ENCODE measurements around the gene CDY2B.
"Not testable (repeated sequence)": the region's sequence is repeated elsewhere in the genome, so short reads cannot be mapped to it uniquely, and the experiment has no call there.

Gene CDY2B

GRCh38 chrY:17880120-17880519 is at the start of gene CDY2B:
Gene CDY2B, minus strand, starts transcription at chrY:17880220. Its CDS starts 328 bp downstream, at chrY:17879892.
- not testable (repeated sequence) for H3K27me3 ChIP-seq (ENCODE audit: insufficient read depth, low read depth, severe bottlenecking); H3K4me3 ChIP-seq (ENCODE audit: low read depth, low read length); H3K36me3 ChIP-seq; H3K9me3 ChIP-seq (ENCODE audit: severe bottlenecking); H3K27ac ChIP-seq; DNase-seq

GRCh38 chrY:17908009-17908408 is 28.0 kb upstream of the CDY2B start:
- H3K27ac ChIP-seq; H3K36me3 ChIP-seq; H3K27me3 ChIP-seq (ENCODE audit: insufficient read depth, low read depth, severe bottlenecking); H3K9me3 ChIP-seq (ENCODE audit: severe bottlenecking); H3K4me3 ChIP-seq (ENCODE audit: low read depth, low read length); DNase-seq: not testable (repeated sequence)

GRCh38 chrY:17907351-17907750 is 27.3 kb upstream of the CDY2B start:
- H3K4me3 ChIP-seq (ENCODE audit: low read depth, low read length); DNase-seq; H3K27me3 ChIP-seq (ENCODE audit: insufficient read depth, low read depth, severe bottlenecking); H3K36me3 ChIP-seq; H3K9me3 ChIP-seq (ENCODE audit: severe bottlenecking); H3K27ac ChIP-seq: not testable (repeated sequence)

- not testable (repeated sequence) for H3K9me3 ChIP-seq (ENCODE audit: severe bottlenecking); H3K27me3 ChIP-seq (ENCODE audit: insufficient read depth, low read depth, severe bottlenecking)
Observed at GRCh38 chrY:17881697-17882096, 1.7 kb upstream of the CDY2B start.

GRCh38 chrY:17876767-17877166 is 3.3 kb downstream of the CDY2B start:
- H3K4me3 ChIP-seq (ENCODE audit: low read depth, low read length); H3K27ac ChIP-seq; H3K36me3 ChIP-seq; H3K9me3 ChIP-seq (ENCODE audit: severe bottlenecking); DNase-seq; H3K27me3 ChIP-seq (ENCODE audit: insufficient read depth, low read depth, severe bottlenecking): not testable (repeated sequence)

More at GRCh38 chrY:17881697-17882096, 1.7 kb upstream of the CDY2B start:
- not testable (repeated sequence) for DNase-seq; H3K36me3 ChIP-seq; H3K27ac ChIP-seq; H3K4me3 ChIP-seq (ENCODE audit: low read depth, low read length)

- H3K9me3 ChIP-seq (ENCODE audit: severe bottlenecking); DNase-seq; H3K27ac ChIP-seq; H3K27me3 ChIP-seq (ENCODE audit: insufficient read depth, low read depth, severe bottlenecking); H3K36me3 ChIP-seq; H3K4me3 ChIP-seq (ENCODE audit: low read depth, low read length): not testable (repeated sequence)
Observed at GRCh38 chrY:17875401-17875800, 4.6 kb downstream of the CDY2B start.

GRCh38 chrY:17871194-17871903 is 8.7 kb downstream of the CDY2B start:
- not testable (repeated sequence) for H3K27me3 ChIP-seq (ENCODE audit: insufficient read depth, low read depth, severe bottlenecking); DNase-seq; H3K4me3 ChIP-seq (ENCODE audit: low read depth, low read length); H3K27ac ChIP-seq; H3K9me3 ChIP-seq (ENCODE audit: severe bottlenecking); H3K36me3 ChIP-seq

GRCh38 chrY:17870737-17871136 is 9.3 kb downstream of the CDY2B start:
- H3K9me3 ChIP-seq (ENCODE audit: severe bottlenecking); H3K27ac ChIP-seq; DNase-seq; H3K4me3 ChIP-seq (ENCODE audit: low read depth, low read length); H3K36me3 ChIP-seq; H3K27me3 ChIP-seq (ENCODE audit: insufficient read depth, low read depth, severe bottlenecking): not testable (repeated sequence)

- not testable (repeated sequence) for H3K27me3 ChIP-seq (ENCODE audit: insufficient read depth, low read depth, severe bottlenecking); H3K36me3 ChIP-seq; H3K9me3 ChIP-seq (ENCODE audit: severe bottlenecking); H3K4me3 ChIP-seq (ENCODE audit: low read depth, low read length); DNase-seq; H3K27ac ChIP-seq
Observed at GRCh38 chrY:17867850-17868249, 12.2 kb downstream of the CDY2B start.

- H3K27ac ChIP-seq; H3K4me3 ChIP-seq (ENCODE audit: low read depth, low read length); DNase-seq; H3K27me3 ChIP-seq (ENCODE audit: insufficient read depth, low read depth, severe bottlenecking); H3K36me3 ChIP-seq; H3K9me3 ChIP-seq (ENCODE audit: severe bottlenecking): not testable (repeated sequence)
Observed at GRCh38 chrY:17860634-17861033, 19.4 kb downstream of the CDY2B start.

- H3K4me3 ChIP-seq (ENCODE audit: low read depth, low read length); H3K9me3 ChIP-seq (ENCODE audit: severe bottlenecking); H3K36me3 ChIP-seq; H3K27me3 ChIP-seq (ENCODE audit: insufficient read depth, low read depth, severe bottlenecking); H3K27ac ChIP-seq; DNase-seq: not testable (repeated sequence)
Observed at GRCh38 chrY:17856963-17857848, 22.8 kb downstream of the CDY2B start.

- H3K9me3 ChIP-seq (ENCODE audit: severe bottlenecking), result not testable (repeated sequence)
Observed at GRCh38 chrY:17856508-17856907, 23.5 kb downstream of the CDY2B start.

GRCh38 chrY:17849131-17849530 is 30.9 kb downstream of the CDY2B start:
- H3K27me3 ChIP-seq (ENCODE audit: insufficient read depth, low read depth, severe bottlenecking); DNase-seq; H3K4me3 ChIP-seq (ENCODE audit: low read depth, low read length); H3K27ac ChIP-seq; H3K9me3 ChIP-seq (ENCODE audit: severe bottlenecking); H3K36me3 ChIP-seq: not testable (repeated sequence)

More at GRCh38 chrY:17856508-17856907, 23.5 kb downstream of the CDY2B start:
- not testable (repeated sequence) for H3K27me3 ChIP-seq (ENCODE audit: insufficient read depth, low read depth, severe bottlenecking); H3K4me3 ChIP-seq (ENCODE audit: low read depth, low read length); H3K36me3 ChIP-seq; DNase-seq; H3K27ac ChIP-seq

- H3K4me3 ChIP-seq (ENCODE audit: low read depth, low read length); H3K27ac ChIP-seq: not testable (repeated sequence)
Observed at GRCh38 chrY:17832149-17832548, 47.9 kb downstream of the CDY2B start.

More at GRCh38 chrY:17832149-17832548, 47.9 kb downstream of the CDY2B start:
- DNase-seq; H3K27me3 ChIP-seq (ENCODE audit: insufficient read depth, low read depth, severe bottlenecking); H3K36me3 ChIP-seq; H3K9me3 ChIP-seq (ENCODE audit: severe bottlenecking): not testable (repeated sequence)

Data from WERI-Rb-1 (cell line).